NCI-H446 treated with DMSO at 0.1 percent for 48 hours (cell line): ENCODE results near the gene MVB12A.
A peak's percentile ranks its signal among the peaks of the same experiment; 100 is the strongest.

Experiments
- DNase-seq: peaks from one replicate; lab custom pipeline; 2025; lab: John Stamatoyannopoulos, UW

The MVB12A gene

GRCh38 chr19:17470068-17470841, 50.4 kb downstream of the MVB12A start, which contains the start of gene SLC27A1:
Gene SLC27A1, plus strand, starts transcription at chr19:17470524. Its CDS starts 17 bp downstream, at chr19:17470541.
- DNase-seq, result peak; percentile 99

GRCh38 chr19:17471410-17472125, 51.7 kb downstream of the MVB12A start:
- no peak for DNase-seq

- DNase-seq, result peak; percentile 60
Measured at GRCh38 chr19:17473041-17473440, 53.2 kb downstream of the MVB12A start.
